Activated CD8-positive, alpha-beta memory T cell treated with anti-CD3 and anti-CD28 coated beads for 4 hours (primary cell): Measurements from ENCODE around the gene CHD2.

Experiments
- DNase-seq, 2 donors: peaks; one replicate each; pipeline ENCODE4 v3.0.0-alpha.2; 2020; ENCODE audit warnings: low read depth in 2 of 2

Gene CHD2

GRCh38 chr15:92960996-92961681 lies 61.0 kb downstream of the CHD2 start:
- DNase-seq, result no peak

GRCh38 chr15:92962914-92963313 lies 62.8 kb downstream of the CHD2 start:
- DNase-seq, result no peak

- DNase-seq, result no peak
Observed at GRCh38 chr15:92963794-92964193, 63.7 kb downstream of the CHD2 start.

GRCh38 chr15:92968926-92969651 lies 69.0 kb downstream of the CHD2 start:
- no peak for DNase-seq

GRCh38 chr15:92970656-92971055 lies 70.5 kb downstream of the CHD2 start:
- DNase-seq, result no peak

- DNase-seq, result no peak
Observed at GRCh38 chr15:92971081-92971480, 71.0 kb downstream of the CHD2 start.

- DNase-seq, result no peak
Observed at GRCh38 chr15:92971713-92972112, 71.6 kb downstream of the CHD2 start.

- no peak for DNase-seq
Observed at GRCh38 chr15:92974183-92974915, 74.2 kb downstream of the CHD2 start.

GRCh38 chr15:92979011-92979701 lies 79.0 kb downstream of the CHD2 start:
- no peak for DNase-seq

GRCh38 chr15:92981333-92981732 lies 81.2 kb downstream of the CHD2 start:
- DNase-seq, result no peak

- no peak for DNase-seq
Observed at GRCh38 chr15:92984161-92984560, 84.0 kb downstream of the CHD2 start.

- DNase-seq, result no peak
Observed at GRCh38 chr15:92989470-92989869, 89.3 kb downstream of the CHD2 start.

GRCh38 chr15:92990031-92990430 lies 89.9 kb downstream of the CHD2 start:
- DNase-seq, result no peak

- no peak for DNase-seq
Observed at GRCh38 chr15:92992720-92993119, 92.6 kb downstream of the CHD2 start.

GRCh38 chr15:92997821-92998220 lies 97.7 kb downstream of the CHD2 start:
- DNase-seq, result no peak

- no peak for DNase-seq
Observed at GRCh38 chr15:93001156-93001555, 101.0 kb downstream of the CHD2 start.

GRCh38 chr15:93001881-93002280 lies 101.8 kb downstream of the CHD2 start:
- no peak for DNase-seq

- DNase-seq, result no peak
Observed at GRCh38 chr15:93005133-93005532, 105.0 kb downstream of the CHD2 start.

- DNase-seq, result no peak
Observed at GRCh38 chr15:93007994-93008393, 107.9 kb downstream of the CHD2 start.

- DNase-seq, result no peak
Observed at GRCh38 chr15:93012786-93013185, 112.7 kb downstream of the CHD2 start.

- no peak for DNase-seq
Observed at GRCh38 chr15:93017526-93017925, 117.4 kb downstream of the CHD2 start.

- DNase-seq, result no peak
Observed at GRCh38 chr15:93018574-93018973, 118.5 kb downstream of the CHD2 start.
